ENCODE data around the gene MVK. TPM values are rescaled to one million over a fixed set of nuclear protein-coding genes. Genes with fewer than 3 reads are reported as not detected.
A peak's percentile ranks its signal among the peaks of the same experiment; 100 is the strongest.

MVK gene
- total RNA-seq, 1 experiment from 2014 or later: 19.2 TPM

DNA sequence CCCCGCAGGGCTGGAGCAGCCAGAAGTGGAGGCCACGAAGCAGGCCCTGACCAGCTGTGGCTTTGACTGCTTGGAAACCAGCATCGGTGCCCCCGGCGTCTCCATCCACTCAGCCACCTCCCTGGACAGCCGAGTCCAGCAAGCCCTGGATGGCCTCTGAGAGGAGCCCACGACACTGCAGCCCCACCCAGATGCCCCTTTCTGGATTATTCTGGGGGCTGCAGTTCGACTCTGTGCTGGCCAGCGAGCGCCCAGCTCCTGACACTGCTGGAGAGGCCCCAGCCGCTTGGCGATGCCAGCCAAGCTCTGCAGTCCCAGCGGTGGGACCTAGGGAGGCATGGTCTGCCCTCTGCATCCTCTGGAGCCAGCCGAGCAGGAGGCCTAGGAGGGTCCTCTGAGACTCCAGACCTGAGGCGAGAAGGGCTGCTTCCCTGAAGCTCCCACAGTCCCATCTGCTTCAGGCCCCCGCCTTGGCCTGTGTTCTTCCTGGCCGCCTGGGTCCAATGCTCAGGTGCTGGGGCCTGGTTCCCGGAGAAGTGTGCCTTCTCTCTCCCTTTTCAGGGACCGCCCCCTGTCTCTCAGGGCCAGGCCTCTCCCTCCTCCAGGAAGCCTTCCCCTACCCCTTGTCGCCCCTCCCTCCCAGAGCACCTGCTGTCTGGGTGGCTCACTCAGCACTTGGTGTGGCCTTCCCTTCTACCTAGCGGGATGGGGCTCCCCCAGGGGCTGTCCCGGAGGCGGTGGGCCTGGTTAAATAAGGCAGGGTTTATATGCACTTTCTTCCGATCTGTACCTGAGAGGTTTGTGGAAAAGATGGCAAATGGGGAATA is 23.0 kb downstream of the MVK start:
- Histone ChIP-seq H4K8ac (replicated peaks; ENCODE audit: insufficient read length, low read depth, low read length) (no peak overlapping the region), H3K4ac (ENCODE audit: low read depth, low read length) (no peak overlapping the region), H3K4me2 (ENCODE audit: insufficient read depth, insufficient read length, low read length) (no peak overlapping the region), H2BK15ac (ENCODE audit: low read depth, low read length) (no peak overlapping the region), H3K79me2 (ENCODE audit: insufficient read depth, low read length) (no peaks in the 10 kb centered on the region), H3K27me3 (ENCODE audit: insufficient read depth, low read length) (no peaks in the 10 kb centered on the region), H2BK20ac (ENCODE audit: low read depth, low read length, poor library complexity, severe bottlenecking) (no peak overlapping the region), H4K20me1 (ENCODE audit: control insufficient read depth, insufficient read depth, insufficient read length) (no peaks in the 10 kb centered on the region), H3K18ac (ENCODE audit: insufficient read length, low read depth, low read length) (no peak overlapping the region), H2AFZ (ENCODE audit: low read length) (no peak overlapping the region), H4K91ac (ENCODE audit: insufficient read length, low read depth, low read length) (no peak overlapping the region), H3K27ac (ENCODE audit: insufficient read length, low read depth, low read length) (no peak overlapping the region), H2BK12ac (ENCODE audit: insufficient read length, low read depth, low read length) (no peak overlapping the region), H2BK120ac (ENCODE audit: low read depth, low read length, poor library complexity, severe bottlenecking) (no peak overlapping the region), H3K9me3 (ENCODE audit: control insufficient read depth, low read depth, low read length) (no peaks in the 10 kb centered on the region), H3K4me1 (ENCODE audit: insufficient read depth, low read length) (no peaks in the 10 kb centered on the region), H3T11ph (ENCODE audit: low read length) (no peak overlapping the region), H2AK5ac (ENCODE audit: insufficient read length, low read length) (no peak overlapping the region), H3K23me2 (ENCODE audit: insufficient read length, low read depth, low read length, poor library complexity, severe bottlenecking) (no peaks in the 10 kb centered on the region), H3K14ac (ENCODE audit: insufficient read depth, low read length) (no peak overlapping the region), H2BK5ac (ENCODE audit: insufficient read length, low read length) (no peak overlapping the region), H3K9ac (ENCODE audit: extremely low read depth, insufficient read length, low read length) (no peak overlapping the region), H3K56ac (ENCODE audit: insufficient read length, low read depth, low read length) (no peak overlapping the region), H4K5ac (ENCODE audit: insufficient read length, low read depth, low read length) (no peak overlapping the region), H3K79me1 (ENCODE audit: insufficient read depth, low read depth, low read length, poor library complexity, severe bottlenecking) (no peaks in the 10 kb centered on the region), H3K23ac (ENCODE audit: insufficient read length, low read depth, low read length) (no peak overlapping the region)
- Mint-ChIP-seq H3K36me3 (ENCODE audit: insufficient read depth in 1 of 3, low read depth in 3 of 3) (peaks cover 2 to 14% (median 12%) of the 10 kb centered on the region in 3 experiments; a peak in 4 of 7 replicates), H3K4me3 (no peak overlapping the region), H3K9me3 (no peaks in the 10 kb centered on the region; a peak in 1 of 5 replicates), H3K27me3 (ENCODE audit: low read depth) (no peaks in the 10 kb centered on the region; the same call in 1 of the 2 replicates), H3K4me1 (peaks cover 11 to 20% of the 10 kb centered on the region in 2 experiments), H3K27ac (no peak overlapping the region)
- DNase-seq: peak; percentile 53
- no CpG with 5 or more reads among the region's 24 CpGs for WGBS (ENCODE audit: extremely low coverage, insufficient read length, low lambda C conversion rate)
- TF ChIP-seq, protein P1, sequence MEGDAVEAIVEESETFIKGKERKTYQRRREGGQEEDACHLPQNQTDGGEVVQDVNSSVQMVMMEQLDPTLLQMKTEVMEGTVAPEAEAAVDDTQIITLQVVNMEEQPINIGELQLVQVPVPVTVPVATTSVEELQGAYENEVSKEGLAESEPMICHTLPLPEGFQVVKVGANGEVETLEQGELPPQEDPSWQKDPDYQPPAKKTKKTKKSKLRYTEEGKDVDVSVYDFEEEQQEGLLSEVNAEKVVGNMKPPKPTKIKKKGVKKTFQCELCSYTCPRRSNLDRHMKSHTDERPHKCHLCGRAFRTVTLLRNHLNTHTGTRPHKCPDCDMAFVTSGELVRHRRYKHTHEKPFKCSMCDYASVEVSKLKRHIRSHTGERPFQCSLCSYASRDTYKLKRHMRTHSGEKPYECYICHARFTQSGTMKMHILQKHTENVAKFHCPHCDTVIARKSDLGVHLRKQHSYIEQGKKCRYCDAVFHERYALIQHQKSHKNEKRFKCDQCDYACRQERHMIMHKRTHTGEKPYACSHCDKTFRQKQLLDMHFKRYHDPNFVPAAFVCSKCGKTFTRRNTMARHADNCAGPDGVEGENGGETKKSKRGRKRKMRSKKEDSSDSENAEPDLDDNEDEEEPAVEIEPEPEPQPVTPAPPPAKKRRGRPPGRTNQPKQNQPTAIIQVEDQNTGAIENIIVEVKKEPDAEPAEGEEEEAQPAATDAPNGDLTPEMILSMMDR (conservative IDR thresholded peaks at IDR 0.05): no peak

All from H9 (cell line).